IMR-90 (cell line): ENCODE results near the gene SRPK3. TPM values are rescaled to one million over a fixed set of nuclear protein-coding genes. Genes with fewer than 3 reads are reported as not detected.

ENCODE experiments used
- ATAC-seq: fragments of 200-7000 bp; cut with Tn5 transposase; 2 replicates; pipeline ENCODE4 v1.9.1; 2020; ENCODE audit warnings: low read depth, mild to moderate bottlenecking, moderate library complexity
- BruUV-seq: library from RNA; stranded (reverse); fragments of 400-500 nt; replicated peaks from 2 replicates; lab custom pipeline; 2021; lab: Mats Ljungman, UMichigan
- CTCF ChIA-PET: fragments of 300-600 bp; formaldehyde crosslinking; extraction: SDS; loops from one replicate; lab custom pipeline; 2021; ENCODE audit warnings: antibody characterized with exemption; lab: Yijun Ruan, JAX
- POLR2A ChIA-PET: fragments of 300-600 bp; sonication (Branson Sonifier 250); formaldehyde crosslinking; loops from one replicate; lab custom pipeline; 2022; ENCODE audit warnings: antibody characterized with exemption; ENCODE audit not compliant: unreplicated experiment; lab: Charles Lee
- DNase-seq: peaks from one replicate; pipeline ENCODE4 v3.0.0; 2013
- H2AFZ ChIP-seq: replicated peaks from 2 replicates; pipeline ENCODE3; 2013; ENCODE audit warnings: low read length, mild to moderate bottlenecking; ENCODE audit not compliant: poor library complexity
- H2AK5ac ChIP-seq: 2 replicates; pipeline ENCODE4 v1.6.1; 2013; ENCODE audit warnings: low read depth, low read length, inconsistent platforms
- H2AK9ac ChIP-seq: replicated peaks from 2 replicates; pipeline ENCODE3; 2013; ENCODE audit warnings: mild to moderate bottlenecking, low read depth, low read length, moderate library complexity; ENCODE audit not compliant: poor library complexity
- H2BK120ac ChIP-seq: 2 replicates; pipeline ENCODE4 v1.6.1; 2013; ENCODE audit warnings: low read depth, low read length, inconsistent platforms
- H2BK15ac ChIP-seq: 3 replicates; pipeline ENCODE4 v1.6.1; 2013; ENCODE audit warnings: low read depth, low read length, inconsistent platforms
- H2BK20ac ChIP-seq: 2 replicates; pipeline ENCODE4 v1.6.1; 2013; ENCODE audit warnings: low read depth, mild to moderate bottlenecking, inconsistent platforms, low read length, moderate library complexity
- H2BK5ac ChIP-seq: 2 replicates; pipeline ENCODE4 v1.6.1; 2013; ENCODE audit warnings: mild to moderate bottlenecking, low read depth, low read length, inconsistent platforms; ENCODE audit not compliant: poor library complexity, severe bottlenecking
- H3K14ac ChIP-seq: replicated peaks from 2 replicates; pipeline ENCODE4 v1.6.1; 2013; ENCODE audit warnings: low read depth, low read length, inconsistent platforms
- H3K18ac ChIP-seq: 2 replicates; pipeline ENCODE4 v1.6.1; 2013; ENCODE audit warnings: low read depth, low read length, control low read depth
- H3K23ac ChIP-seq: 2 replicates; pipeline ENCODE4 v1.6.1; 2013; ENCODE audit warnings: low read depth, low read length, inconsistent platforms
- H3K27ac ChIP-seq: 2 replicates; pipeline ENCODE4 v1.5.1; 2013; ENCODE audit warnings: mild to moderate bottlenecking, control low read depth, low read length; ENCODE audit not compliant: insufficient read depth
- H3K27me3 ChIP-seq: 2 replicates; pipeline ENCODE4 v1.6.1; 2013; ENCODE audit warnings: low read length; ENCODE audit not compliant: control insufficient read depth, insufficient read depth
- H3K36me3 ChIP-seq: 2 replicates; pipeline ENCODE4 v1.6.1; 2013; ENCODE audit warnings: low read length, mixed read lengths; ENCODE audit not compliant: control insufficient read depth, insufficient read depth
- H3K4ac ChIP-seq: 2 replicates; pipeline ENCODE4 v1.6.1; 2013; ENCODE audit warnings: low read depth, low read length, inconsistent platforms
- H3K4me1 ChIP-seq: 2 replicates; pipeline ENCODE4 v1.6.1; 2013; ENCODE audit warnings: low read length, mixed read lengths; ENCODE audit not compliant: control insufficient read depth, insufficient read depth
- H3K4me2 ChIP-seq: 2 replicates; pipeline ENCODE4 v1.6.1; 2013; ENCODE audit warnings: low read depth, mild to moderate bottlenecking, control low read depth, low read length, moderate library complexity
- H3K4me3 ChIP-seq: 2 replicates; pipeline ENCODE4 v1.5.1; 2013; ENCODE audit warnings: low read depth, mild to moderate bottlenecking, control low read depth, low read length, moderate library complexity; ENCODE audit not compliant: insufficient read depth
- H3K56ac ChIP-seq: 2 replicates; pipeline ENCODE4 v1.6.1; 2013; ENCODE audit warnings: low read length, inconsistent platforms; ENCODE audit not compliant: insufficient read depth; ENCODE audit errors: extremely low read depth
- H3K79me1 ChIP-seq, 2 experiments: 2 replicates each; pipeline ENCODE4 v1.6.1; 2013; ENCODE audit warnings: low read length in 2 of 2, inconsistent platforms in 1 of 2, low read depth in 1 of 2
- H3K9ac ChIP-seq: 2 replicates; pipeline ENCODE4 v1.6.1; 2013; ENCODE audit warnings: low read depth, low read length, control low read depth
- H3K9me1 ChIP-seq: 2 replicates; pipeline ENCODE4 v1.6.1; 2013; ENCODE audit warnings: low read length, inconsistent platforms; ENCODE audit not compliant: insufficient read depth
- H3K9me3 ChIP-seq: 2 replicates; pipeline ENCODE4 v1.6.1; 2013; ENCODE audit warnings: low read length; ENCODE audit not compliant: control insufficient read depth, insufficient read depth
- H4K20me1 ChIP-seq: 2 replicates; pipeline ENCODE4 v1.6.1; 2013; ENCODE audit warnings: low read length, inconsistent platforms; ENCODE audit not compliant: insufficient read depth
- H4K5ac ChIP-seq: 2 replicates; pipeline ENCODE4 v1.6.1; 2013; ENCODE audit warnings: mild to moderate bottlenecking, low read depth, low read length, control low read depth
- H4K8ac ChIP-seq, 2 experiments: 2 replicates each; pipeline ENCODE4 v1.6.1; 2013; ENCODE audit warnings: low read depth in 2 of 2, low read length in 2 of 2, control low read depth in 1 of 2, inconsistent platforms in 1 of 2
- H4K91ac ChIP-seq: 2 replicates; pipeline ENCODE4 v1.6.1; 2013; ENCODE audit warnings: low read depth, low read length, inconsistent platforms; ENCODE audit not compliant: insufficient read depth
- CTCF ChIP-seq: conservative IDR thresholded peaks from 2 replicates; pipeline ENCODE4 v1.5.1; 2012; ENCODE audit warnings: mild to moderate bottlenecking, low read depth, low read length, improper control_type of control experiment
- RCOR1 ChIP-seq: IDR thresholded peaks from 2 replicates; pipeline ENCODE4 v1.6.1; 2012; ENCODE audit warnings: mild to moderate bottlenecking, low read length, improper control_type of control experiment; ENCODE audit not compliant: insufficient replicate concordance
- WGBS, 2 experiments: methylation state at CpG; one replicate each; pipeline versions ENCODE4 v1.1.5 to v1.1.7; 2013; ENCODE audit warnings: missing lambda C conversion rate in 2 of 2; ENCODE audit not compliant: insufficient read length in 1 of 2; ENCODE audit errors: extremely low coverage in 2 of 2; 5-methylcytosine and 5-hydroxymethylcytosine counted together
- dilution Hi-C: fragments of 300-500 bp; cut with HindIII; formaldehyde crosslinking; loops from one replicate; pipeline ENCODE4 v1.14.3; 2018; ENCODE audit warnings: low sequenced_read_pairs; ENCODE audit not compliant: unreplicated experiment
- in situ Hi-C: fragments of 300-500 bp; cut with MboI; formaldehyde crosslinking; loops from 3 replicates; pipeline ENCODE4 v1.14.3; 2019; ENCODE audit warnings: low sequenced_read_pairs, inconsistent platforms, mixed read lengths
- intact Hi-C: fragments of 100-400 bp; cut with micrococcal nuclease; formaldehyde crosslinking; loops from 2 replicates; pipeline ENCODE4 v1.10.0; 2022
- polyA plus RNA-seq, 3 experiments: library from polyadenylated mRNA; depleted of rRNA; stranded (reverse); fragments of >200 nt; gene quantifications; 2 replicates each; pipeline ENCODE4 v1.2.3, GENCODE V29; 2012; ENCODE audit warnings: low replicate concordance in 1 of 3
- total RNA-seq: library from RNA; depleted of rRNA; stranded (reverse); fragments of >200 nt; gene quantifications from 2 replicates; pipeline ENCODE4 v1.2.3, GENCODE V29; 2012
- TF ChIP-seq, protein P1 (sequence below): fragments of 150-350 bp; IDR thresholded peaks from 2 replicates; pipeline ENCODE4 v1.6.1; 2017; ENCODE audit warnings: mild to moderate bottlenecking, antibody characterized with exemption, low read length, low read depth

Gene SRPK3
- total and polyA plus RNA-seq, 2 of the 4 experiments (the other 2 are of a cell fraction): 0.36 to 0.70 TPM

DNA sequence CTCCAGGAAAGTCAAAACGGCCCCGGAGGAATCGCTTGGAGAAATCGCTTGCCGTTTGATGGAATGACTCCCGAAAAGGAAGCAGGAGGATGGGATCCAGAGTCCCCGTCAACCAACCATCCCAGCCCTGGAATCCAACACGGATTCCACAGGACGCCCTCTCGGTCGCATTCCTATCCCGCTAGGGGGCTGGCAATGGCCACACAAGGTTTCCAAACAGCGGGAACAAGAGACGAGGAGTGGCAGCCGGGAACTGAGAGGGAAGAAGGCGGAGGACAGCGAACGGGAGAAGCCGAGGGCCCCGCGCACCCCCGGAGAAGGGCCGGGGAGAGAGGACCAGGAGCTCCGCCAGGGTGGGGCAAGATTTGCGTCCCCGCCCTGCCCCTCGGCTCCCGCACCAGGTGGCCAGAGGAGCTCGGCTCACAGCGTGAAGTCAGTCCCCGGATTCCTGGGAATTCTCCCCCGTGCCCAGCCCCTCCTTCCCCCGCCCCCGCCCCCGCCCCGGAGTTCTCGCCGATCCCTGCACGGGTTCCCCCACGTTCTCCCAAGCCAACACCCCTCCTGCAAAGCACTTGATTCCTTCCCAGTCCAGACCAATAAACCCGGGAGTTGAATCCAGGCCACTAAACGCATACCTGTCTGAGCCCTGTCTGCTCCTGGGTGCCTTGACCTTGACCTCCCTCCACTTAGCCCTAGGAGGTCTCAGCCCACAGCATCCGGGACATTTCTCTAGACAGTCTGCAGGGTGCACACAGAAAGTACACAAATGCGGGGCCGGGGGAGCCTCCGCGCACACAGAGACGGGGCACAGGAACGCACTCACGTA, 48.1 kb downstream of the SRPK3 start:
- Histone ChIP-seq H3K4me3 (no peak overlapping the region), H3K18ac (no peak overlapping the region), H4K91ac (no peak overlapping the region), H2BK5ac (no peak overlapping the region), H4K8ac (no peak overlapping the region), H3K4me2 (no peak overlapping the region), H3K9me1 (no peaks in the 10 kb centered on the region), H3K79me1 (no peaks in the 10 kb centered on the region), H2BK15ac (no peak overlapping the region), H4K5ac (no peak overlapping the region), H2AK5ac (no peak overlapping the region), H4K20me1 (no peaks in the 10 kb centered on the region; the same call in 1 of the 2 replicates), H3K4ac (no peak overlapping the region), H2BK120ac (no peak overlapping the region), H3K27me3 (peaks cover 54% of the 10 kb centered on the region), H3K36me3 (no peaks in the 10 kb centered on the region), H3K27ac (no peak overlapping the region), H2BK20ac (no peak overlapping the region), H3K9me3 (peaks cover 16% of the 10 kb centered on the region; the same call in 1 of the 2 replicates), H3K14ac (no peak overlapping the region), H3K9ac (no peak overlapping the region), H2AK9ac (no peak overlapping the region), H3K56ac (no peak overlapping the region), H2AFZ (peak overlapping the region; percentile 21), H3K4me1 (no peaks in the 10 kb centered on the region), H3K23ac (no peak overlapping the region)
- in situ Hi-C loops (no loop called here), dilution Hi-C loops (no loop called here), intact Hi-C loops (loop anchor here (2.0 kb wide), 1 partner anchor 72 kb away; no protein-coding TSS in a partner anchor)
- TF ChIP-seq, protein P1, sequence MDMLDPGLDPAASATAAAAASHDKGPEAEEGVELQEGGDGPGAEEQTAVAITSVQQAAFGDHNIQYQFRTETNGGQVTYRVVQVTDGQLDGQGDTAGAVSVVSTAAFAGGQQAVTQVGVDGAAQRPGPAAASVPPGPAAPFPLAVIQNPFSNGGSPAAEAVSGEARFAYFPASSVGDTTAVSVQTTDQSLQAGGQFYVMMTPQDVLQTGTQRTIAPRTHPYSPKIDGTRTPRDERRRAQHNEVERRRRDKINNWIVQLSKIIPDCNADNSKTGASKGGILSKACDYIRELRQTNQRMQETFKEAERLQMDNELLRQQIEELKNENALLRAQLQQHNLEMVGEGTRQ: no peak
- TF ChIP-seq RCOR1 (no peak), CTCF (no peak)
- no TSS peak for BruUV-seq
- CTCF ChIA-PET: no interaction called here
- ATAC-seq (peak; percentile 35), DNase-seq (no peak)
- 28% methylated on average over 7 of the region's 50 CpGs; no CpG with 5 or more reads in 1 of the 2 experiments for WGBS, 2 experiments
- POLR2A ChIA-PET: no interaction called here
